Endodermal cell (in vitro differentiated cells): ENCODE data around the gene LIG4. TPM values are rescaled to one million over a fixed set of nuclear protein-coding genes. Genes with fewer than 3 reads are reported as not detected.

Experiments
- DNase-seq: peaks from one replicate; pipeline ENCODE4 v3.0.0-alpha.2; 2017
- H3K27ac ChIP-seq: 2 replicates; pipeline ENCODE4 v1.5.1; 2013; ENCODE audit warnings: mild to moderate bottlenecking, low read depth, low read length, moderate library complexity
- H3K27me3 ChIP-seq: 2 replicates; pipeline ENCODE4 v1.6.1; 2013; ENCODE audit warnings: mild to moderate bottlenecking, low read length, moderate library complexity; ENCODE audit not compliant: insufficient read depth, control insufficient read depth, poor library complexity, severe bottlenecking
- H3K36me3 ChIP-seq: 2 replicates; pipeline ENCODE4 v1.7.0; 2013; ENCODE audit warnings: mild to moderate bottlenecking, low read length, moderate library complexity; ENCODE audit not compliant: control insufficient read depth, insufficient read depth
- H3K4me1 ChIP-seq: one replicate; pipeline ENCODE4 v1.7.0; 2013; ENCODE audit warnings: low read length; ENCODE audit not compliant: control insufficient read depth, insufficient read depth
- H3K4me3 ChIP-seq: 2 replicates; pipeline ENCODE4 v1.5.1; 2013; ENCODE audit warnings: mild to moderate bottlenecking, low read length, moderate library complexity
- H3K9ac ChIP-seq: 2 replicates; pipeline ENCODE4 v1.6.1; 2013; ENCODE audit warnings: mild to moderate bottlenecking, low read length, moderate library complexity; ENCODE audit not compliant: poor library complexity, severe bottlenecking; ENCODE audit errors: extremely low read depth
- H3K9me3 ChIP-seq: 2 replicates; pipeline ENCODE4 v1.6.1; 2013; ENCODE audit warnings: mild to moderate bottlenecking, low read length, moderate library complexity; ENCODE audit not compliant: control insufficient read depth
- H3K27ac Mint-ChIP-seq: 2 replicates; pipeline ENCODE4 v1.8.0; 2020; ENCODE audit warnings: mixed read lengths
- H3K27me3 Mint-ChIP-seq: 2 replicates; pipeline ENCODE4 v1.8.0; 2021; ENCODE audit warnings: mild to moderate bottlenecking, mixed read lengths; ENCODE audit not compliant: insufficient read depth
- H3K36me3 Mint-ChIP-seq: 2 replicates; pipeline ENCODE4 v1.8.0; 2020; ENCODE audit warnings: low read depth, mixed read lengths
- H3K4me1 Mint-ChIP-seq: 2 replicates; pipeline ENCODE4 v1.8.0; 2020; ENCODE audit warnings: mixed read lengths
- H3K4me3 Mint-ChIP-seq: 2 replicates; pipeline ENCODE4 v1.8.0; 2020; ENCODE audit warnings: mild to moderate bottlenecking, moderate library complexity, mixed read lengths
- H3K9me3 Mint-ChIP-seq: 2 replicates; pipeline ENCODE4 v1.8.0; 2020; ENCODE audit warnings: mild to moderate bottlenecking, mixed read lengths
- WGBS, 2 experiments: methylation state at CpG; one replicate each; pipeline versions ENCODE4 v1.1.5 to v1.1.7; 2013; ENCODE audit warnings: missing lambda C conversion rate in 2 of 2, mixed read lengths in 1 of 2; ENCODE audit not compliant: insufficient coverage in 1 of 2, insufficient read length in 1 of 2; 5-methylcytosine and 5-hydroxymethylcytosine counted together
- total RNA-seq, 2 donors: library from RNA; stranded (reverse); fragmentation: NEBNext Ultra II Directional in 1 of 2; extraction: Animal tissue kit (Norgen Biotek cat#: 25700) in 1 of 2; gene quantifications; 2 replicates in 1 of 2; 3 replicates in 1 of 2; pipeline ENCODE4 v1.2.1, GENCODE V29; 2021
- TF ChIP-seq, protein P1 (sequence below): fragments of 200-600 bp; sonication (generic); conservative IDR thresholded peaks from 2 replicates; pipeline ENCODE4 v1.5.0; 2021; ENCODE audit warnings: antibody characterized with exemption, mild to moderate bottlenecking

Gene LIG4
- total RNA-seq, 2 donors from 2014 or later = 7.5 to 10.8 TPM

GRCh38 chr13:108249150-108249549 lies 33.8 kb upstream of the LIG4 start:
- Mint-ChIP-seq H3K9me3 (peaks cover 9% of the 10 kb centered on the region), H3K4me1 (no peaks in the 10 kb centered on the region), H3K4me3 (no peak overlapping the region), H3K27ac (no peak overlapping the region), H3K36me3 (no peaks in the 10 kb centered on the region), H3K27me3 (no peaks in the 10 kb centered on the region)
- Histone ChIP-seq H3K27me3 (no peaks in the 10 kb centered on the region), H3K9me3 (no peaks in the 10 kb centered on the region), H3K4me3 (no peak overlapping the region), H3K36me3 (no peaks in the 10 kb centered on the region), H3K27ac (no peak overlapping the region), H3K9ac (no peak overlapping the region), H3K4me1 (no peaks in the 10 kb centered on the region)
- TF ChIP-seq, protein P1, sequence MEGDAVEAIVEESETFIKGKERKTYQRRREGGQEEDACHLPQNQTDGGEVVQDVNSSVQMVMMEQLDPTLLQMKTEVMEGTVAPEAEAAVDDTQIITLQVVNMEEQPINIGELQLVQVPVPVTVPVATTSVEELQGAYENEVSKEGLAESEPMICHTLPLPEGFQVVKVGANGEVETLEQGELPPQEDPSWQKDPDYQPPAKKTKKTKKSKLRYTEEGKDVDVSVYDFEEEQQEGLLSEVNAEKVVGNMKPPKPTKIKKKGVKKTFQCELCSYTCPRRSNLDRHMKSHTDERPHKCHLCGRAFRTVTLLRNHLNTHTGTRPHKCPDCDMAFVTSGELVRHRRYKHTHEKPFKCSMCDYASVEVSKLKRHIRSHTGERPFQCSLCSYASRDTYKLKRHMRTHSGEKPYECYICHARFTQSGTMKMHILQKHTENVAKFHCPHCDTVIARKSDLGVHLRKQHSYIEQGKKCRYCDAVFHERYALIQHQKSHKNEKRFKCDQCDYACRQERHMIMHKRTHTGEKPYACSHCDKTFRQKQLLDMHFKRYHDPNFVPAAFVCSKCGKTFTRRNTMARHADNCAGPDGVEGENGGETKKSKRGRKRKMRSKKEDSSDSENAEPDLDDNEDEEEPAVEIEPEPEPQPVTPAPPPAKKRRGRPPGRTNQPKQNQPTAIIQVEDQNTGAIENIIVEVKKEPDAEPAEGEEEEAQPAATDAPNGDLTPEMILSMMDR = no peak
- 96% methylated on average over 3 of the region's 4 CpGs; no CpG with 5 or more reads in 1 of the 2 experiments for WGBS, 2 experiments
- no peak for DNase-seq

DNA sequence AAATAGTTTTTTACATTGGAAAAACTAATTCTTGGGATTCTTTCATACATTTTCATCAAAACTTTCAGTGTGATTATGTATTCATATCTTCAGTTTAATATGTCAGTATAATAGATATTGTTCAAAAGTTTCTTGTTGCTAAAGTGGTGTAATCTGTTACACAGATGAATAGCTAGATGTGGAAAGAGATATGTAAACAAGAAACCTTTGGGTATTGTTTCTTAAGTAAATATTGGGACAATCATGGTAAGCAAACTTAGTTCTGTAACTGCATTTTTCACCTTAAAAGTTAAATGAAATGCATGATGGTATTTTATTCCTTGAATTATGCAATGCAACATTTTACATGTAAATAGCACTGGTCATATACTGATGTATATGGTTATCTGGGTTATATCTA lies 15.0 kb upstream of the LIG4 start:
- Mint-ChIP-seq H3K36me3 (peaks cover 8% of the 10 kb centered on the region), H3K9me3 (no peaks in the 10 kb centered on the region), H3K4me1 (peaks cover 14% of the 10 kb centered on the region), H3K27ac (no peak overlapping the region), H3K4me3 (no peak overlapping the region), H3K27me3 (no peaks in the 10 kb centered on the region)
- TF ChIP-seq, protein P1 = no peak
- no peaks in the 10 kb centered on the region for H3K4me1 ChIP-seq
- no peak for DNase-seq
- H3K9ac ChIP-seq = no peak overlapping the region
- no peak overlapping the region for H3K27ac ChIP-seq
- H3K27me3 ChIP-seq = no peaks in the 10 kb centered on the region
- H3K9me3 ChIP-seq = no peaks in the 10 kb centered on the region
- H3K36me3 ChIP-seq = peaks cover 12% of the 10 kb centered on the region
- H3K4me3 ChIP-seq = no peak overlapping the region

DNA sequence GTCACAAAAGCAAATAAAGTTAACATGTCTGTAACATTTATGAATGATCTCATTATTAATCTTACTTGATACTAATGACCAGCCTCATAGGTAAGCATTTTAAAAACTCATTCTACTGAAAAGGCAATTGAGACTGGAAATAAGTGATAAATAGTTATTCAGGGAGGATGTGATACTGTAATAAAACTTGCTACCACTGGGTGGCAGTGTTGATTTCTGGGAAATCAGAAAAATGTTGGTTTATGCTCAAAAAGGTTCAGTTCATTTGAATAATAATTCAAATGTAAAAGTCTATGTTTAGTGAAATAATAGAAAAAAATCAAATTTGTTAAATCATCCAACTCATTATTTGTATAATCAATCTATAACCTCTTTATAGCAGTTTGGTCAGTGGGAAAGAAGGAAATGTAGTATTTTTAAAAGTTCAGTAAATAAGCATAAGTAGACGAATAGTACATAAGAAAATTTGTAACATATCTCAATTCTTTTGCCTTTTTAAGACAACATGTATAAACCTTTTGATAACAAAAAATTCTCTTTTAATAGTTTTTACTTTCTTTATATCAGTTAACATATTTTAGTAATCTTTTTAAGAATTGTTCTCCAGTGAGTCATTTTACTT lies 12.4 kb upstream of the LIG4 start:
- Histone ChIP-seq H3K4me3 (no peak overlapping the region), H3K36me3 (peaks cover 12% of the 10 kb centered on the region), H3K27ac (no peak overlapping the region), H3K27me3 (no peaks in the 10 kb centered on the region), H3K4me1 (no peaks in the 10 kb centered on the region), H3K9me3 (no peaks in the 10 kb centered on the region), H3K9ac (no peak overlapping the region)
- Mint-ChIP-seq H3K36me3 (peaks cover 8% of the 10 kb centered on the region), H3K27ac (no peak overlapping the region), H3K4me3 (no peak overlapping the region), H3K9me3 (no peaks in the 10 kb centered on the region), H3K4me1 (peaks cover 14% of the 10 kb centered on the region), H3K27me3 (no peaks in the 10 kb centered on the region)
- WGBS, 2 experiments = 100% methylated on average over 1 of the region's 1 CpG; no CpG with 5 or more reads in 1 of the 2 experiments
- TF ChIP-seq, protein P1 = peak; percentile 89
- DNase-seq = no peak
